ENCODE measurements around the gene NACA2.

DNA sequence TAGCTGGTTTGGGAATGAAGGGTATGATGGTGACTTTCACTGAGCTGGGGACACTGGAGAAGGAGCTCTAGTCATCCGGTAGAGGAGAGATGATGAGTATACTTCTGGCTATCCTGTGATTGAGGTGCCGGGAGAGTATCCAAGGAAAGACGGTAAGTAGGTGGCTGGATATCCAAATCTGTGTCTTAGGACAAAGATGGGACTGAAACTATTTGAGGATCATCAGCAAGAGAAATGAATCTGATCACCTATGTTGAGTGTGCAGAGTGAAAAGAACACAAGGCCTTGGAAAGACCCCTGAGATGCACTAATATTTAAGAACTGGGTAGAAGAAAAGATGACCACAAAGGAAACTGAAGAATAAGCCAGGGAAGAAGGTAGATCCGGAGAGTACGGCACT, 1.0 kb downstream of the NACA2 start:
- TF ChIP-seq, protein P1, sequence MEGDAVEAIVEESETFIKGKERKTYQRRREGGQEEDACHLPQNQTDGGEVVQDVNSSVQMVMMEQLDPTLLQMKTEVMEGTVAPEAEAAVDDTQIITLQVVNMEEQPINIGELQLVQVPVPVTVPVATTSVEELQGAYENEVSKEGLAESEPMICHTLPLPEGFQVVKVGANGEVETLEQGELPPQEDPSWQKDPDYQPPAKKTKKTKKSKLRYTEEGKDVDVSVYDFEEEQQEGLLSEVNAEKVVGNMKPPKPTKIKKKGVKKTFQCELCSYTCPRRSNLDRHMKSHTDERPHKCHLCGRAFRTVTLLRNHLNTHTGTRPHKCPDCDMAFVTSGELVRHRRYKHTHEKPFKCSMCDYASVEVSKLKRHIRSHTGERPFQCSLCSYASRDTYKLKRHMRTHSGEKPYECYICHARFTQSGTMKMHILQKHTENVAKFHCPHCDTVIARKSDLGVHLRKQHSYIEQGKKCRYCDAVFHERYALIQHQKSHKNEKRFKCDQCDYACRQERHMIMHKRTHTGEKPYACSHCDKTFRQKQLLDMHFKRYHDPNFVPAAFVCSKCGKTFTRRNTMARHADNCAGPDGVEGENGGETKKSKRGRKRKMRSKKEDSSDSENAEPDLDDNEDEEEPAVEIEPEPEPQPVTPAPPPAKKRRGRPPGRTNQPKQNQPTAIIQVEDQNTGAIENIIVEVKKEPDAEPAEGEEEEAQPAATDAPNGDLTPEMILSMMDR (IDR thresholded peaks at IDR 0.05) = no peak
- TF ChIP-seq POLR2A (IDR thresholded peaks at IDR 0.05) = no peak
